ENCODE measurements around the gene HRNR. TPM values are rescaled to one million over a fixed set of nuclear protein-coding genes. Genes with fewer than 3 reads are reported as not detected.
"Not testable (repeated sequence)": the region's sequence is repeated elsewhere in the genome, so short reads cannot be mapped to it uniquely, and the experiment has no call there.

The HRNR gene
- total RNA-seq (2014; rRNA removed; shearing (Covaris generic)): not detected in 2 replicates

DNA sequence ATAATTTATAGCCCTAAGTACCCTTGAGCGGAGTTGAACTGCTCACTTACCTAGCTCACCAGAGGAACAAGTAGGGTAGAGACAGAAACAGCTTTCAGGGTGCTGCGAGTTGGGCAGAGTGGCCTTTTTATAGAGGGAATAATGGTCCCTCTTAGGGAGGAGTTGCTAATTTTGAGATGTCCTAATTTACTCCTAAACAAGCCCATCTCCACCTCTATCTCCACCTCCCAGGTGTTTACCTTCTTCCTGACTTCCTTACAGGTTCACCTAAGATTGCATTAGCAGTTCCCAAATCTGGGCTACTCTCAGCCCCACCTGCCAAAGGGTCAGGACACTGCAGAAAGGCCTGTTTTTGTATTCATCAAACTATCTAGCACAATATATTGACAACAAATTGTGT is at the start of gene HRNR:
Gene HRNR (minus strand): TSS at position 101 of the 400 bp plus-strand sequence. CDS start 940 bp downstream, outside the sequence.
- DNase-seq (ENCODE audit: low spot score): no peak

DNA sequence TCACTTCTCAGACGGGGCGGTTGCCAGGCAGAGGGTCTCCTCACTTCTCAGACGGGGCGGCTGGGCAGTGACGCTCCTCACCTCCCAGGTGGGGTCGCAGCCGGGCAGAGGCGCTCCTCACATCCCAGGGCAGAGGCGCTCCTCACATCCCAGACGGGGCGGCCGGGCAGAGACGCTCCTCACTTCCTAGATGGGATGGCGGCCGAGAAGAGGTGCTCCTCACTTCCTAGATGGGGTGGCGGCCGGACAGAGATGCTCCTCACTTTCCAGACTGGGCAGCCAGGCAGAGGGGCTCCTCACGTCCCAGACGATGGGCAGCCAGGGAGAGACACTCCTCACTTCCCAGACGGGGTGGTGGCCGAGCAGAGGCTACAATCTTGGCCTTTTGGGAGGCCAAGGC is 32.4 kb upstream of the HRNR start:
- DNase-seq (ENCODE audit: low spot score): not testable (repeated sequence)

DNA sequence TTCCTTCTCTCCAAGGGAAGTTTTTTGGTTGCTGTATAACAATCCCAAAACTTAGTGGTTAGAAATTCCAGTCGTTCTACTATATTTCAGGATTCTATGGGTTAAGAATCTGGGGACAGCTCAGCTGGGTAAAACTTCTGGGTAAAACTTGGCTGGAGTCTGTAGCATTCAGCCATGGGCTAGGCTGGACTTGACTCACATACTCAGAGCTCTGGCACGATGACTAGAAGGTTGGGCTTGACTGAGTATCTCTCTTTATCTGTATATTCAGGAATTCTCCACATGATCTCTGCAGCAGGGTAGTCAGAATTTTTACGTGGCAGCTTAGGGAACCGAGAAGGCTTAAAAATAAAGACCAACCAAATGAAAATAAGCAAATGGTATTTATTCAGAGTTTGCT is 28.2 kb upstream of the HRNR start:
- no peak for DNase-seq (ENCODE audit: low spot score)

DNA sequence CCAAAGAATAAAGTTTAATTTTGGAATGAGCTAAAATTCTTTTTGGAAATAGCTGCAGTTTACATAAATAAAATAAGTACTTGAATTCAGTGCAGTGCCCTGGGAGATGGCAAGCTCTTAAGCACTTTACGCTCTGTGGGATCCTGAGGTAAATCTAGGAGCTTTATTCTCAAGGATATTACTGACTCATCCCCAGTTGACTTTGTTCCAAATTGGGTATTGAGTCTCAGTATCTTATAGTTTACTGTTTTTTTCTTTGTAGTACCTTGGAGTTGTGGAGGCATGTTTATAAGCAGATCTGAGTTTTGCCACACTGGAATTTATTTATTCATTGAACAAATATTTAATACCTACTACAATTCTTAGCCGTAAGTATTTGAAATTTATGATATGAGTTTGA is 27.4 kb upstream of the HRNR start:
- no peak for DNase-seq (ENCODE audit: low spot score)

DNA sequence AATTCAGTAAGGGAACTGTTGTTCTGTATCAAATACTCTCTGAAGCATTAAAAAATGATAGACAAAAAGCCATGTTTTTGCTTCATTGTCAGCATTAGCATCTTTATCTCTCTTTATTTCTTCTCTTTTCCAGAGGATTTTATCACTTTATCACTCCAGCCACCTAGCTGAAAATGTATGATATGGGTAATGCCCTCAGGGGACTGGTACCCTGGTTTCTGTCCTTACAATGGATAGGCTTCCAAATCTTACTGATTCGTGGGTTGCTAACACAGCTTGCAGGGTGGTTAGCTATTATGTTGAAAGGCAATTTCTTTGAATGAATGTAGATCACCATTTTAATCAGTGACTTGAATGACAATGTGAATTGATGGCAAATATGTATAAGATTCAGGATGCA is 23.3 kb upstream of the HRNR start:
- DNase-seq (ENCODE audit: low spot score): no peak

DNA sequence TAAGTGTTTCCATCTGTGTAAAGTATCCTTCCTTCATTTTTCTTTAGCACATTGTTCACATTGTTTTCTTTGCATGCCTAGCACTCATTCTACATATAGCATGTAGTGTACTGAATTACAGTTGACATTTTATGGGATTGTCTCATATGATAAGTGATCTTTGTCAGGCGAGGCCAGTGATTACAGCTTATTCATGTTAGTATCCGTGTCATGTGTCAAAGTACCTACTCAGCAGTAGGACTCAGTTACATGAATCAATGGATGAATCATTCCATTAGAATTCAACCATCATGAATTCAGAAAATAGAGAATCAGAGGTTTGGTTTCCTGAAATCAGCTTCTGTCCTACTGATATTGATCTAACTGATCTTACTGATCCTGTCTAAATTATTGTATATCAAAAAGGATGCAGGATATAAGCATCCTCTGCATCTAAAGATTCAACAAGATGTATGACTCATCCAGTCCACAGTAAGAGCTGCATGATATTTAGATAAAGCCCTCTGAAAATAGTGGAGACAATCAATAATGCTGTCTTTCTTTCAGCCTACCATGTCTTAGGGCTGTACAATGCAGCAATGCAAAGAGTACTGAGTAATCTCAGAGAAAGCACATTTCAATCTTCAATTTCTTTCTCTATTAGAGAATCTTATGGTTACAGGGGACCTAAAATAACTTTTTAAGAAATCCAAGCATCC is 20.7 kb upstream of the HRNR start:
- DNase-seq (ENCODE audit: low spot score): no peak

DNA sequence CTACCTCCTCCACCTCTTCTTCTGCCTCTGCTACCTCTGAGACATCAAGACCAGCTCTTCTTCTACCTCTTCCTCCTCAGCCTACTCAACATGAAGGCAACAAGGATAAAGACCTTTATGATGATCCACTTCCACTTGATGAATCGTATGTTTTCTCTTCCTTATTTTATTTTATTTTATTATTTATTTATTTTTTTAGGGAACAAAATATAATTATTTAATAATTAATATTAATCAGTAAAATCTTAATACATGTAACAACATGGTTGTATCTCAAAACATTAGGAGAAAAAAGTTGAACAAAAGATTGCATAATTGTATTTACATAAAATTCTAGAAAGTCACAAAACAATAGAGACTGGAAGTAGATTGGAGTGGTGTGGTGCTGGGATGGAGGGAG is 13.1 kb upstream of the HRNR start:
- no peak for DNase-seq (ENCODE audit: low spot score)

DNA sequence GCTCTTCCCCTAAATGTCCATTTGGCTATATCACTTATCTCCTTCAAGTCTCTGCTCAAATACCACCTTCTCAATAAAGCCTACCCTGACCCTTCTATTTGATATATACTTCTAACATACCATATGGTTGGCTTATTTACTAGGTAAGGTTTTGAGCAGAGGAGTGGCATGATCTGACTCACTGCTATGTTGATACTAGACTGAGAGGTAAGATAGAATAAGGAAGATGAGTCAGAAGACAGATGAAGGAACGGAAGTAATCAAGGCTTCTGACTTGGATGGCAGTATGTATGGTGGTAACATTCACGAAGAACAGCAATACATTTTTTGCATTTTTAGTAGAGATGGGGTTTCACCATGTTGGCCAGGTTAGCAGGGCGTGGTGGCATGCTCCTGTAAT is 4.8 kb upstream of the HRNR start:
- peak; percentile 32 for DNase-seq (ENCODE audit: low spot score)

DNA sequence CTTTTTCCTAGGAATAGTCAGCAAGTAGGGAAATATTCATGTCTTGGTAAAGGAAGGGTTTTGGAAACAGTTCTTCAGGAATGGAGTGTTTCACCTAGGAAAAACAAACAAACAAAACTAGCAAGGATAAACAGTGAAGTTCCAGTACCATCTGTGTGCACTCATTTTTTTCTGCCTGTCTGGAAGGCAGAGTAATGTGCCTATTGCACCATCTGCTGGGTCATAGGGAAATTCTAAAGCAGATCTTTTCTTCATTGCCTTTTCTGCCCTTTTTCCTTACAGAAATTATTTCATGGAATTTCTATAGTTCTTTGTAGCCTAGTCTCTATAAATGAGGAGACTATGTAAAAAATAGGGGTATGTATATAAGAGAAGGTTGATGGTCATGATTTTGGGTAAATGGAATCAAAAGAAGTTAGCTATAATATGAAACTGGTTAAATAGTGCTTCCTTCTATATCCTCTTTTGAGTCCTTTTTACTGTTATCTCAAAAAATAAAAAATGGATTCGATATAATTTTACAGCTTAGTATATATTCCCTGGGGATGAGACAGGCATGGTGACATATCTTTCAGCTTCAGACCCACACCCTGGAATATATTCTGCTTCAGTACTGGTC is 3.4 kb upstream of the HRNR start:
- no peak for DNase-seq (ENCODE audit: low spot score)

DNA sequence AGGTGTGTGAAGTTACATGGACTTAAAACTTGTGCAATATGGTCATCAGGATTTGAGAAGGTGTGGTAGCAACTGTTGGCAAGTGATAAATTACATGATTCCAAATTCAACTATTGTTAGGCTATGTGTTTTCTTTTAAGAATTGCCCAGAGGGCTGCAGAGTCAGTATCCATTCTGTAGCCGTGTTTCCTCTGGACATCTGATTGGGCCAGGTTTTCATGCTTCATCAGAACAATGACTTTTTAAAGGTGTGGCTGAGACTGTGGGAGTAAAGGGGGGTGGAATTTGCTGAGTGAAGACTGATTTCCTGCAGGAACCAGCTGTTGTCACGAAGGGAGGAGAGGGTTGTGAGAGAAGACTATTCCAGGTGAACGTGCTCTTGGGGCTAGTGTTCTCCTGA is 1.7 kb upstream of the HRNR start:
- no peak for DNase-seq (ENCODE audit: low spot score)

DNA sequence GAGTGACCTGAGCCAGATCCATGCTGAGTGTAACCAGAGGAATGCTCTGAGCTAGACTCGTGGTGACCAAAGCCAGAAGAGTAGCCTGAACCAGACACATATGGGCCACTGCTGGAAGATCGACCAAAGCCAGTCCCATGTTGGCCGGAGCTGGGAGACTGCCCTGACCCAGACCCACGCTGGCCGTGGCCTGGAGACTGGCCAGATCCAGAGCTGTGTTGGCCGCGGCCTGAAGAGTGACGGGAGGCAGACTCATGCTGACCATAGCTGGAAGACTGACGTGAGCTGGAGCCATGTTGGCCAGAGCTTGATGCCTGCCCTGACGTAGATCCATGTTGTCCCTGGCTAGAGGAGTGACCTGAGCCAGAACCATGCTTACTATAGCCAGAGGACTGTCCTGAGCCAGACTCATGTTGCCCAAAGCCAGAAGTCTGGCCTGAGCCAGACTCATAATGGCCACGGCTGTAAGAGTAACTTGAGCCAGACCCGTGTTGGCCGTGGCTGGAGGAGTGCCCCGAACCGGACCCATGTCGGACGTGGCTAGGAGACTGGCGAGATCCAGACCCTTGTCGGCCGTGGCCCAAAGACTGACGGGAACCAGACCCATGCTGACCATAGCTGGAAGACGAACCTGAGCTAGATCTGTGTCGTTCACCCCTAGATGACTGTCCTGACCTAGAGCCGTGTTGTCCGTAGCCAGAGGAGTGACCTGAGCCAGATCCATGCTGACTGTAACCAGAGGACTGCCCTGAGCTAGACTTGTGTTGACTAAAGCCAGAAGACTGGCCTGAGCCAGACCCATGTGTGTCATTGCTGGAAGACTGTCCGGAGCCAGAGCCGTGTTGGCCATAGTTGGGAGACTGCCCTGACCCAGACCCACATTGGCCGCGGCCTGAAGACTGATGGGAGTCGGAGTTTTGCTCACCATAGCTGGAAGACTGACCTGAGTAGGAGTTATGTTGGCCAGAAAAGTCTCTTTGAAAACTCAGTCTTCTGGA is 3.5 kb downstream of the HRNR start:
- DNase-seq (ENCODE audit: low spot score): no peak

DNA sequence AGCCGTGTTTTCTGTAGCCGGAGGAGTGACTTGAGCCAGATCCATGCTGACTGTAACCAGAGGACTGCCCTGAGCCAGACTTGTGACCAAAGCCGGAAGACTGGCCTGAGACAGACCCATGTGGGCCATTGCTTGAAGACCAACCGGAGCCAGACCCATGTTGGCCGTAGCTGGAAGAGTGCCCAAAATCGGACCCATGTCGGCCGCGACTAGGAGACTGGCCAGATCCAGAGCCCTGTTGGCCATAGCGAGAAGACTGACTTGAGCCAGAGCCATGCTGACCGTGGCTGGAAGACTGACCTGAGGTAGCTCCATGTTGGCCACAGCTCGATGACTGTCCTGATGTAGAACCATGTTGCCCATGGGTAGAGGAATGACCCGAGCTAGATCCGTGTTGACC is 4.6 kb downstream of the HRNR start:
- DNase-seq (ENCODE audit: low spot score): not testable (repeated sequence)

DNA sequence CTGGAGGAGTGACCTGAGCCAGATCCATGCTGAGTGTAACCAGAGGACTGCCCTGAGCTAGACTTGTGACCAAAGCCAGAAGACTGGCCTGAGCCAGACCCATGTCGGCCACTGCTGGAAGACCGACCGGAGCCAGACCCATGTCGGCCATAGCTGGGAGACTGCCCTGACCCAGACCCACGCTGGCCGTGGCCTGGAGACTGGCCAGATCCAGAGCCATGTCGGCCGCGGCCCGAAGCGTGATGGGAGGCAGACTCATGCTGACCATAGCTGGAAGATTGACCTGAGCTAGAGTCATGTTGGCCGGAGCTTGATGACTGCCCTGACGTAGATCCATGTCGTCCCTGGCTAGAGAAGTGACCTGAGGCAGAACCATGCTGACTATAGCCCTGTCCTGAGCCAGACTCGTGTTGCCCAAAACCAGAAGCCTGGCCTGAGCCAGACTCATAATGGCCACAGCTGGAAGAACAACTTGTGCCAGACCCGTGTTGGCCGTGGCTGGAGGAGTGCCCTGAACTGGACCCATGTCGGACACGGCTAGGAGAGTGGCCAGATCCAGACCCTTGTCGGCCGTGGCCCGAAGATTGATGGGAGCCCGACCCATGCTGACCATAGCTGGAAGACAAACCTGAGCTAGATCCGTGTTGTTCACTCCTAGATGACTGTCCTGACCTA is 5.1 kb downstream of the HRNR start:
- no peak for DNase-seq (ENCODE audit: low spot score)

DNA sequence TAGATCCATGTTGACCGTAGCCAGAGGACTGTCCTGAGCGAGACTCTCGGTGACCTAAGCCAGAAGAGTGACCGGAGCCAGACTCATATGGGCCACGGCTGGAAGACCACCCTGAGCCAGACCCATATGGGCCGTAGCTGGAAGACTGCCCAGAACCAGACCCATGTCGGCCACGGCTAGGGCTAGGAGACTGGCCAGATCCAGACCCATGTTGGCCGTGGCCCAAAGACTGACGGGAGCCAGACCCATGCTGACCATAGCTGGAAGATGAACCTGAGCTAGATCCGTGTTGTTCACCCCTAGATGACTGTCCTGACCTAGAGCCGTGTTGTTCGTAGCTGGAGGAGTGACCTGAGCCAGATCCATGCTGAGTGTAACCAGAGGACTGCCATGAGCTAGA is 8.4 kb downstream of the HRNR start:
- DNase-seq (ENCODE audit: low spot score): not testable (repeated sequence)

DNA sequence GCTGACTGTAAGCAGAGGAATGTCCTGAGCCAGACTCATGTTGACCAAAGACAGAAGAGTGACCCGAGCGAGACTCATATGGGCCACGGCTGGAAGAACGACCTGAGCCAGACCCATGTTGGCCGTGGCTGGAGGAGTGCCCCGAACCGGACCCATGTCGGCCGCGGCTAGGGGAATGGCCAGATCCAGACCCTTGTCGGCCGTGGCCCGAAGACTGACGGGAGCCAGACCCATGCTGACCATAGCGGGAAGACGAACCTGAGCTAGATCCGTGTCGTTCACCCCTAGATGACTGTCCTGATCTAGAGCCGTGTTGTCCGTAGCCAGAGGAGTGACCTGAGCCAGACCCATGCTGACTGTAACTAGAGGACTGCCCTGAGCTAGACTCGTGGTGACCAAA is 9.1 kb downstream of the HRNR start:
- not testable (repeated sequence) for DNase-seq (ENCODE audit: low spot score)

DNA sequence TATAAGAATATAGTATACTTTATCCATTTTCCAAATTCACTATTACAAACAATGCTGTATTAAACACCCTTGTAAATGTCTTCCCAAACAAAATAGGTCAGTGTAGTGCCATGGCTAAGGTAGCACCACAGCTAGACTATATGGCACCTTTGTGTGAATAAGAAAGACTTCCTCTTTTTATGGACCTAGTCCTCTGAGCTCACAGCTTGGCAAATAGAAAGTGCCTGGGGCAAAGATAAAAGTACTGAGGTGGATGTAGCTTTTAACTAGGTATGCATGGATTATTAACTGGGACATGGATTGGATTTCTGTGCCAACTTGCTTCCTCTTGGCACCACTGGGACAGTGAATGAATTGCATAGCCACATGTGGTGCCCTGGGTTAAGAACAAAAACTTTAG is 25.0 kb downstream of the HRNR start:
- DNase-seq (ENCODE audit: low spot score): no peak

DNA sequence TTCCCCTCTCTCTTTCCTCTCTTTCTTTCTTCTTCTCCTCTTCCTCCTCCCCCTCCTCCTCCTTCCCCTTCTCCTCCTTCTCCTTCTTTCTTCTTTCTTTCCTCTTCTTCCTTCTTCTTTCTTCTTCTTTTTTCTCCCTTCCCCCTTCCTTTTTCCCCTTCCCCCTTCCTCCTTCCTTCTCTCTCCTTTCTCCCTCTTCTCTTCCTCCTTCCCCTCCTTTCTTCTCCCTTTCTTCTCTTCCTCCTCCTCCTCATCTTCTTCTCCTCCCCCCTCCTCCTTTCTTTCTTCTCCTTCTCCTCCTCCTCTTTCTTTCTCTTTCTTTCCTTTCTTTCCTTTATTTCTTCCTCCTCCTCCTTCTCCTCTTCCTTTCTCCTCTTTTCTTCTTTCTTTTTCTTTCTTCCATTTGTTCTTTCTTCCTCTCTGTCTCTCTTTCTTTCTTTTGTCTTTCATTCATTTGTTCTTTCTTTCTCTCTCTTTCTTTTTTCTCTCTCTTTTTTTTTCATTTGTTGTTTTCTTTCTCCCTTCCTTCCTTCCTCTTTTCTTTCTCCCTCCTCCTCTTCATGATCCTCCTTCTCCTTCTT is 26.5 kb downstream of the HRNR start:
- DNase-seq (ENCODE audit: low spot score): no peak

DNA sequence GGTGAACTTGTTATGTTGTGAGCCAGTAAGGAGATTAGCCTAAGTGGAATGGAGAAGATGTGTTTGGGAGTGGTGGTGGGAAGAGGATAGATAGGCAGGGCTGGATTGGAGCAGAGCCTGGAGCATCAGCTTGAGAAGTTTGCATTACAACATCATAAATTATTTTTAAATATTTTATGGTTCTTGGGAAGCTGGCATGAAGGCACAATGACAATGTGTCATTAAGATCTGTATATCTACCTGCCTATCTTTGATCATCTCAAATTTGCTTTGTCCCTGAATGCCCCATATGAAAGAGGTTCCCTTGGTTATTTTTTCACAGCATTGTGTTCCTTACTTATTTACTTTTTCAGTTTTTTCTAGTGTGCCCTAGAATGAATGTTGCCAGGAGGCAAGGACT is 32.3 kb downstream of the HRNR start:
- no peak for DNase-seq (ENCODE audit: low spot score)

DNA sequence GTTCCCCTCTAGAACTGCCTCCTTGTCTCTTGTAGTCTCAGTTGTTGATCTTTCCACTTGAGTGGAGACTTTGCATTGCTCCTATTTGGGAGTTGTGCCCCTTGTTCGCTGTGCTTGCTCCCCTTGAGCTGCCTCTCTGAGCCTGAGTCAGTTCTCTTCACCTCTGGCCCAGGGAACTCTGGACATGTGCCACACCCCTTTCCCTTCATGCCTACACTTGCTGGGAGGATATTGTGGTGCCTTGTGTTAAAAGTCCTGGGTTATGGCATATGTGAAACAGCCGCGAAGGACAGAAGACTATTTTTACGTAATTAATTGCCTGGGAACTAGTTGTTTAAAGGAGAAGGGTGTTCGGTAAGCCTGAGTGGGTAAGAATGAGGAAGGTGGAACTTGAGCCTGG is 32.7 kb downstream of the HRNR start:
- no peak for DNase-seq (ENCODE audit: low spot score)

DNA sequence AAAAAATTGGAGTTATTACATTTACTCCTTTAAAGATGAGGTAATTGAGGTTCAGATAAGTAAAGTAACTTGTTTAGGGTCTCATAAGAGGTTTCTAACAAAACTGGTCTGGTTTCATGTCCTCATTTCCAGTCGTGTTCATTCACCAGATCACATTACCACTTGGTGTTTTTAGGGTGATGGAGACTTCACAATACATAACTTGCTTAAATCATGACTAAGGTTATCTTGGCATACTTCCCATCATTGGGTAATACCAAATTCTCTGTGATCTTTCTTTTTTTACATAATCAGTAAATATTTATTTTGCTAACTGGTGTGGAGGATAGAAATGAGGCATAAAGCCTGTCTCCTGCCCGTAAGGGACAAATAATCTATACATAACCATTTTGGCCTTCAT is 33.4 kb downstream of the HRNR start:
- no peak for DNase-seq (ENCODE audit: low spot score)

DNA sequence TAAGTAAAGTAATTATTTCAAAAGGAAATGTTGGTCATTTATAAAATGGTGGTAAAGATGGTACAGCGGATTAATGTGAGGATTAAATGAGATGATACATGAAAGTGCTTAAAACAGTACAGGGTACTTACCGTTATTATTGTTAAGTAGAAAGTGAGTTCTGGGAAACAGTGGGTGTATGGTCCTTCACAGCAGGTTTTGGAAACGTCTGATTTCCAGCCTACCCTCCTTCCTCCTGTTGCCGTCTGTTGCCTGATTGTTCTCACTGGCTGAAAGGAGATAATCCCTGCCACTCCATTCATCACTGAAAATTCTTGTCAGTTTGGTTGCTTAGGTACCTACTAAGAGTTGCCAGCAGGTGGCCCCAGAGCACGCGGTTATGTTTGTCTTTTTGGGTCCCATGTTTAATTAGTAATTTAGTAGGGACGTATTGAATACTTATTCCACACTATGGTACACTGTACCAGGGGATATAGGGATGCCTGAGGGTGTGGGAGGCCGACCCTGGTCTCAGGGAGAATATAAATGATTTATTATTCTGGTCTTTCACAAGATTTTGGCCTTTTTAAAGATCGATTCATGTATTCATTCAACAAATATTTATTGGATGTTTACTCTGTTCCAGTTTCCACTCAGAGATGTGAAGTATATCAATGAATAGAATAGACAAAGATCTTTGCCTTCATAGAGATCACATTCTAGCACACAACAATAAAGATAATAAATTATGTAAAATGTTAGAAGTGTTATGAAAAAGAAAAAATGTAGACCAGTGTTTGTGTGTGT is 34.1 kb downstream of the HRNR start:
- DNase-seq (ENCODE audit: low spot score): peak; percentile 73

Data from A172 (cell line).